Epithelial cell of esophagus (primary cell): ENCODE data around the gene LRR1.
"Not testable (repeated sequence)": the region's sequence is repeated elsewhere in the genome, so short reads cannot be mapped to it uniquely, and the experiment has no call there.

Experiments
- DNase-seq: peaks from one replicate; pipeline ENCODE4 v3.0.0; 2010; ENCODE audit warnings: low read depth
- H3K4me3 ChIP-seq: 2 replicates; pipeline ENCODE4 v1.5.1; 2011; ENCODE audit warnings: mild to moderate bottlenecking, low read length, control low read depth
- TF ChIP-seq, protein P1 (sequence below): IDR thresholded peaks from 2 replicates; pipeline ENCODE4 v1.5.1; 2011; ENCODE audit warnings: low read depth, mild to moderate bottlenecking, low read length, control low read depth, inconsistent platforms; ENCODE audit not compliant: insufficient read depth; ENCODE audit errors: missing control alignments

Gene LRR1

GRCh38 chr14:49581209-49582112 lies 17.3 kb upstream of the LRR1 start:
- H3K4me3 ChIP-seq, result no peak overlapping the region
- DNase-seq, result no peak
- TF ChIP-seq, protein P1, sequence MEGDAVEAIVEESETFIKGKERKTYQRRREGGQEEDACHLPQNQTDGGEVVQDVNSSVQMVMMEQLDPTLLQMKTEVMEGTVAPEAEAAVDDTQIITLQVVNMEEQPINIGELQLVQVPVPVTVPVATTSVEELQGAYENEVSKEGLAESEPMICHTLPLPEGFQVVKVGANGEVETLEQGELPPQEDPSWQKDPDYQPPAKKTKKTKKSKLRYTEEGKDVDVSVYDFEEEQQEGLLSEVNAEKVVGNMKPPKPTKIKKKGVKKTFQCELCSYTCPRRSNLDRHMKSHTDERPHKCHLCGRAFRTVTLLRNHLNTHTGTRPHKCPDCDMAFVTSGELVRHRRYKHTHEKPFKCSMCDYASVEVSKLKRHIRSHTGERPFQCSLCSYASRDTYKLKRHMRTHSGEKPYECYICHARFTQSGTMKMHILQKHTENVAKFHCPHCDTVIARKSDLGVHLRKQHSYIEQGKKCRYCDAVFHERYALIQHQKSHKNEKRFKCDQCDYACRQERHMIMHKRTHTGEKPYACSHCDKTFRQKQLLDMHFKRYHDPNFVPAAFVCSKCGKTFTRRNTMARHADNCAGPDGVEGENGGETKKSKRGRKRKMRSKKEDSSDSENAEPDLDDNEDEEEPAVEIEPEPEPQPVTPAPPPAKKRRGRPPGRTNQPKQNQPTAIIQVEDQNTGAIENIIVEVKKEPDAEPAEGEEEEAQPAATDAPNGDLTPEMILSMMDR, result no peak

- TF ChIP-seq, protein P1, result no peak
- no peak for DNase-seq
Measured at GRCh38 chr14:49582113-49582977, 16.4 kb upstream of the LRR1 start.

DNA sequence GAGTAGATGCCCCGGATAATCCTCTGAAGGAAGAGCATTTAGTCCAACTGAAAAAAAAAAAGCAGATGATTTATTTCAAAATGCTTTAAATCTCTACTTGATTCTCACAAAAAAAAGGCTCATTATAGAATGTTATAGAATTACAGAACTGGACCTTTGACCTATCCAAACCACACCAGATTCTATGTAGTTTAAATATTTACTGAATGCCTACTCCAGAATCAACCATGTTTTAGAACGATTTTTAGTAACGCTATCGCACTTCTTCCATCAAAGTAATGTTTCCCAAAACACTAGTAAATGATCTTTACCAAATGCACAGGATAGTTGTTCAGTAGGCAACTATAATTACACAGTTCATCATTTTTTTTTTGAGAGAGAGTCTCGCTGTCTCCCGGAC lies 15.1 kb upstream of the LRR1 start:
- DNase-seq, result no peak
- TF ChIP-seq, protein P1, result no peak
- H3K4me3 ChIP-seq, result no peak overlapping the region

More at GRCh38 chr14:49582113-49582977, 16.4 kb upstream of the LRR1 start:
- no peak overlapping the region for H3K4me3 ChIP-seq

DNA sequence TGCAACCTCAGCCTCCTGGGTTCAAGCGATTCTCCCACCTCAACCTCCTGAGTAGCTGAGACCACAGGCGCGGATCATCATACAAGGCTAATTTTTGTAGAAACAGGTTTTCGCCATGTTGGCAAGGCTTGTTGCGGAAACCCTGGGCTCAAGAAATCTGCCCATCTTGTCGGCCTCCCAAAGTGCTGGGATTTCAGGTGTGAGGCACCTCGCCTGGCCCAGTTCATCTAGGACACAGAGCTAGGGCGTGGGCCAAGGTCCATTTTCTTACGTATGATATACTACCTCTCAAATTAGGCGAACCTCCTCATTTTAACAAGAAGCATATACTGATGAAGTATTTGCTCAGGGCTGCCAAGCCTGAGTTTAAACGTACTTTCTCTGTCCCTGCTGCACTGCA lies 14.7 kb upstream of the LRR1 start:
- TF ChIP-seq, protein P1, result no peak
- H3K4me3 ChIP-seq, result peak overlapping the region; percentile 62
- no peak for DNase-seq

- H3K4me3 ChIP-seq, result peak overlapping the region; percentile 62
- not testable (repeated sequence) for DNase-seq
Measured at GRCh38 chr14:49584981-49585640, 13.6 kb upstream of the LRR1 start.

DNA sequence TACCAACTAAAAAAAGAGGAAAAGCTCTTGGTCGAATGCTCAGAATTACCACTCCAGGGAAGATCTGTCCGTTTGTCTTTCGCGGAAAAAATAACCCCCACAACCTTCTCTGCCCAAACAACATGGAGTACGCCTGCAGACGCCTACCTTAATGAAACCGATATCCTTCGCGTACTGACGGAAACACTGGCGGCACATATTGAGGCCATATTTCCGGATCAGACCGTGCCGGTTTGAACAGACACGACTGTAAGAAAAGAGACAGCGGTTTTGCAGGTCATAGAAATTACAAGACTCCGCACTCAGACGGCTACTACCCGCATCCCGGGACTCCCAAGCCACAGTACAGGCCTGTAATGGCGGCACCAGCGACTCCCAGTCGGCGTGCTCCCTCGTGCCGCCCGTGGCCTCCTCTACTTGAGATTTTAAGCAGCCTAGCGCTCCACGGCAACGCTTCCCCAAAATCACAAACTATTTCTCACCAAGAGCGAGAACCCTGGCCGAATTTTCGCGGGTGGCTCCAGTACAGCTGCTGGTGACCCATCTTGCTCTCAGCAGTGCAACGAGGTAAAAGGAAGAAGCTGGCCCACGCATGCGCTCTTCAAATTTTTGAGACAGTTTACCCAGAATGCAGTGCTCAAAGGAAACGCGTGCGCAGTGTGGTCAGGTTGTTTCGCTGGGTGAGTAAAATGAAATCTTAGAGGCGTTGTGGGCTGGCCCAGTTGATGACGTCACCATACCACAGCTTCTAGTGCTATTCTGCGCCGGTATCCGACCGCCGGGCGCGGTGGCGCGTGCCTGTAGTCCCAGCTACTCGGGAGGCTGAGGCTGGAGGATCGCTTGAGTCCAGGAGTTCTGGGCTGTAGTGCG lies 12.7 kb upstream of the LRR1 start, which contains the start of gene RPS29:
Gene RPS29, minus strand, starts transcription at position 578 of the 870 bp plus-strand sequence. Its CDS starts 34 bp downstream, at position 544.
- peak; percentile 99 for DNase-seq
- peak within 1 kb of the TSS; percentile 62 for H3K4me3 ChIP-seq
- TF ChIP-seq, protein P1, result no peak
